SK-N-SH (cell line): Measurements from ENCODE around the gene MLLT10. TPM values are rescaled to one million over a fixed set of nuclear protein-coding genes. Genes with fewer than 3 reads are reported as not detected.
A peak's percentile ranks its signal among the peaks of the same experiment; 100 is the strongest.
"Not testable (repeated sequence)": the region's sequence is repeated elsewhere in the genome, so short reads cannot be mapped to it uniquely, and the experiment has no call there.

Source experiments
- CTCF ChIA-PET: fragments of 300-600, 350-600 bp; formaldehyde crosslinking; extraction: SDS; loops from one replicate; lab custom pipeline; 2021; lab: Yijun Ruan, JAX
- POLR2A ChIA-PET: fragments of 350-600 bp; sonication (Branson Sonifier 250); formaldehyde crosslinking; extraction: SDS; loops from one replicate; lab custom pipeline; 2020; ENCODE audit warnings: antibody characterized with exemption, inconsistent platforms; lab: Yijun Ruan, JAX
- DNase-seq: peaks from one replicate; pipeline ENCODE4 v3.0.0; 2012
- H2AFZ ChIP-seq: fragments of 200-600 bp; sonication (generic); 2 replicates; pipeline ENCODE4 v1.8.1; 2016; ENCODE audit warnings: antibody characterized with exemption, mild to moderate bottlenecking, low read depth
- H3F3A ChIP-seq: fragments of 200-600 bp; sonication (generic); replicated peaks from 2 replicates; pipeline ENCODE3; 2016; ENCODE audit warnings: antibody characterized with exemption, mild to moderate bottlenecking; ENCODE audit not compliant: insufficient read depth
- H3K27ac ChIP-seq, 2 experiments: fragments of 200-500 bp in 1 of 2; fragments of 200-600 bp in 1 of 2; sonication (Bioruptor generic) in 1 of 2; sonication (generic), shearing (Covaris generic) in 1 of 2; 2 replicates each; pipeline versions ENCODE4 v1.5.1 to v1.6.1; 2014 to 2016; ENCODE audit warnings: low read depth in 2 of 2, inconsistent platforms in 1 of 2, low read length in 1 of 2, mild to moderate bottlenecking in 1 of 2, mixed read lengths in 1 of 2
- H3K27me3 ChIP-seq: fragments of 200-600 bp; sonication (generic), shearing (Covaris generic); 2 replicates; pipeline ENCODE4 v1.6.1; 2016; ENCODE audit warnings: mixed run types; ENCODE audit not compliant: insufficient read depth
- H3K36me3 ChIP-seq, 2 experiments: fragments of 200-500 bp in 1 of 2; fragments of 200-600 bp in 1 of 2; sonication (Bioruptor generic) in 1 of 2; sonication (generic) in 1 of 2; replicated peaks in 1 of 2; 2 replicates each; pipeline versions ENCODE3 to v1.5.1; 2014 to 2016; ENCODE audit warnings: low read length in 1 of 2, mild to moderate bottlenecking in 1 of 2; ENCODE audit not compliant: insufficient read depth in 2 of 2, control insufficient read depth in 1 of 2
- H3K4me1 ChIP-seq, 2 experiments: fragments of 200-500 bp in 1 of 2; fragments of 200-600 bp in 1 of 2; sonication (Bioruptor generic) in 1 of 2; sonication (generic), shearing (Covaris generic) in 1 of 2; 2 replicates each; pipeline versions ENCODE4 v1.5.1 to v1.6.1; 2014 to 2016; ENCODE audit warnings: low read depth in 1 of 2, low read length in 1 of 2, mixed run types in 1 of 2; ENCODE audit not compliant: insufficient read depth in 2 of 2, control insufficient read depth in 1 of 2
- H3K4me2 ChIP-seq: fragments of 200-600 bp; sonication (generic), shearing (Covaris generic); 2 replicates; pipeline ENCODE4 v1.6.1; 2017; ENCODE audit warnings: mixed run types
- H3K4me3 ChIP-seq, 2 experiments: fragments of 200-500 bp in 1 of 2; fragments of 200-600 bp in 1 of 2; sonication (Bioruptor generic) in 1 of 2; sonication (generic), shearing (Covaris generic) in 1 of 2; 2 replicates each; pipeline versions ENCODE4 v1.5.1 to v1.8.1; 2014 to 2016; ENCODE audit warnings: low read depth in 2 of 2, inconsistent platforms in 1 of 2, low read length in 1 of 2, mild to moderate bottlenecking in 1 of 2, mixed read lengths in 1 of 2, moderate library complexity in 1 of 2
- H3K79me2 ChIP-seq: fragments of 200-600 bp; sonication (generic); 2 replicates; pipeline ENCODE4 v1.8.1; 2017; ENCODE audit warnings: mild to moderate bottlenecking; ENCODE audit not compliant: insufficient read depth
- H3K9ac ChIP-seq: fragments of 200-600 bp; sonication (generic); 2 replicates; pipeline ENCODE4 v1.6.1; 2017; ENCODE audit warnings: mixed run types
- H3K9me2 ChIP-seq: fragments of 200-600 bp; sonication (generic); 2 replicates; pipeline ENCODE4 v1.6.1; 2017; ENCODE audit warnings: mixed run types
- H3K9me3 ChIP-seq: fragments of 200-600 bp; sonication (generic); 2 replicates; pipeline ENCODE4 v1.6.1; 2017; ENCODE audit warnings: mixed run types, mild to moderate bottlenecking, moderate library complexity
- H4K20me1 ChIP-seq: fragments of 200-600 bp; sonication (generic); 2 replicates; pipeline ENCODE4 v1.6.1; 2017; ENCODE audit warnings: mild to moderate bottlenecking, mixed run types; ENCODE audit not compliant: insufficient read depth
- EP300 ChIP-seq, 2 experiments: IDR thresholded peaks; 2 replicates each; pipeline versions ENCODE4 v1.4.0 to v1.6.1; 2012; ENCODE audit warnings: borderline replicate concordance in 1 of 2, low read depth in 1 of 2, low read length in 1 of 2
- FOSL2 ChIP-seq: IDR thresholded peaks from 2 replicates; pipeline ENCODE4 v1.4.0; 2012; ENCODE audit warnings: low read depth, mild to moderate bottlenecking, moderate library complexity, borderline replicate concordance
- FOXJ3 ChIP-seq: sonication (generic); formaldehyde crosslinking; IDR thresholded peaks from 2 replicates; pipeline ENCODE4 v1.5.1; 2020; ENCODE audit warnings: mild to moderate bottlenecking, missing genetic modification reagents
- FOXM1 ChIP-seq: IDR thresholded peaks from 2 replicates; pipeline ENCODE4 v1.4.0; 2012; ENCODE audit warnings: low read depth, mild to moderate bottlenecking
- GABPA ChIP-seq: IDR thresholded peaks from 2 replicates; pipeline ENCODE4 v1.4.0; 2012; ENCODE audit warnings: low read depth, mild to moderate bottlenecking
- GATA2 ChIP-seq: sonication (generic); formaldehyde crosslinking; IDR thresholded peaks from 2 replicates; pipeline ENCODE4 v1.5.0; 2020; ENCODE audit warnings: mild to moderate bottlenecking, missing genetic modification reagents
- JUND ChIP-seq: IDR thresholded peaks from 2 replicates; pipeline ENCODE4 v1.4.0; 2012
- MEF2A ChIP-seq: IDR thresholded peaks from 2 replicates; pipeline ENCODE4 v1.4.0; 2012; ENCODE audit warnings: low read depth, borderline replicate concordance
- MXI1 ChIP-seq: IDR thresholded peaks from 2 replicates; pipeline ENCODE4 v1.6.1; 2012; ENCODE audit warnings: mild to moderate bottlenecking, low read depth, low read length, improper control_type of control experiment
- SIN3A ChIP-seq: IDR thresholded peaks from 2 replicates; pipeline ENCODE4 v1.6.1; 2012; ENCODE audit warnings: low read depth, mild to moderate bottlenecking, low read length, moderate library complexity, borderline replicate concordance
- SMC3 ChIP-seq: IDR thresholded peaks from 2 replicates; pipeline ENCODE4 v1.6.1; 2012; ENCODE audit warnings: low read depth, low read length, improper control_type of control experiment
- TAF1 ChIP-seq: IDR thresholded peaks from 2 replicates; pipeline ENCODE4 v1.6.1; 2012; ENCODE audit warnings: low read depth, mild to moderate bottlenecking, low read length, moderate library complexity, borderline replicate concordance
- TEAD4 ChIP-seq: IDR thresholded peaks from 2 replicates; pipeline ENCODE4 v1.4.0; 2012; ENCODE audit warnings: mild to moderate bottlenecking, borderline replicate concordance; ENCODE audit not compliant: insufficient read depth
- WGBS: methylation state at CpG from one replicate; pipeline ENCODE4 v1.1.6; 2017; ENCODE audit warnings: low lambda C conversion rate; 5-methylcytosine and 5-hydroxymethylcytosine counted together
- polyA plus RNA-seq, 3 experiments: library from polyadenylated mRNA; depleted of rRNA; stranded (reverse); fragments of >200 nt; gene quantifications; 2 replicates each; pipeline ENCODE4 v1.2.3, GENCODE V29; 2012
- TF ChIP-seq, protein P1 (sequence below): fragments of 150-350 bp; IDR thresholded peaks from 2 replicates; pipeline ENCODE4 v1.6.1; 2016; ENCODE audit warnings: mild to moderate bottlenecking, low read depth, low read length
- TF ChIP-seq, protein P2 (sequence below): IDR thresholded peaks from 2 replicates; pipeline ENCODE4 v1.4.0; 2012; ENCODE audit warnings: low read depth, borderline replicate concordance

Gene MLLT10
- polyA plus RNA-seq, 1 of the 3 experiments (the other 2 are of a cell fraction) = 26.0 TPM

DNA sequence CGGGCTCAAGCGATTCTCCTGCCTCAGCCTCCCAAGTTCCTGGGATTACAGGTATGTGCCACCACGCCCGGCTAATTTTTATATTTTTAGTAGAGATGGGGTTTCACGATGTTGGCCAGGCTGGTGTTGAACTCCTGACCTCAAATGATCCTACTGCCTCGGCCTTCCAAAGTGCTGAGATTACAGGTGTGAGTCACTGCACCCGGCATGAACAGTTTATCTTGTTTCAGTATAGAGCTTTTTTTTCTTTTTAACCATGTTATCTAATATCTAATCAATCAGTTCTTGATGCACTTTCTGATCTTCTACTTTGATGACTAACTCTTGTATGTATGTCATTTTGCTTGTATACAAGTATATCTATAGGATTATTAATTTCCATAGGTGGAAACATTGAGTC lies 54.1 kb downstream of the MLLT10 start:
- H3K27ac ChIP-seq, H2AFZ ChIP-seq, H4K20me1 ChIP-seq, H3K9me3 ChIP-seq, POLR2A ChIA-PET, H3F3A ChIP-seq, H3K4me3 ChIP-seq, H3K27me3 ChIP-seq, H3K9me2 ChIP-seq, H3K4me2 ChIP-seq, H3K9ac ChIP-seq, H3K4me1 ChIP-seq, DNase-seq: not testable (repeated sequence)
- CTCF ChIA-PET = interaction anchor here (0.6 kb wide), 1 partner anchor 971 kb away, joined by 3 read pairs; no protein-coding TSS in a partner anchor
- WGBS = 87% methylated on average over 7 of the region's 7 CpGs
- Histone ChIP-seq H3K36me3 (peaks cover 0 to 66% of the 10 kb centered on the region in 2 experiments), H3K79me2 (peaks cover 100% of the 10 kb centered on the region)
- TF ChIP-seq JUND = 0 out of 2 replicates have a peak, but pooled peaks have one; percentile 10

DNA sequence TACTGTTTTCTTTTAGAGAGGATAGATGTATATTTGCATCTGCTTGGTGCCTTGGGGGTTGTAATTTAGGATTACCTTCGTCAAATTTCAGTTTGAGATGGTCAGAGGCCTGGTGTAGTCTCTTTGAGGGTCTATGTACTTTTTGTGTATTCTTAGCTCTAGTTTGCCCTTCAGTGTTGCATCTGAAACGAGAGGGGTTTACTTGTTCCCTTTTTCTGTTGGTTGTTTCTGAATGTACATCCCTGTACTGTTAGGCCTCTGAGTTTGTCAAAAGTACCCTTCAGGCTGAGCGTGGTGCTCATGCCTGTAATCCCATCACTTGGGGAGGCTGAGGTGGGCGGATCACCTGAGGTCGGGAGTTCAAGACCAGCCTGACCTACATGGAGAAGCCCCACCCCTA lies 60.0 kb downstream of the MLLT10 start:
- WGBS = 94% methylated on average over 5 of the region's 5 CpGs

DNA sequence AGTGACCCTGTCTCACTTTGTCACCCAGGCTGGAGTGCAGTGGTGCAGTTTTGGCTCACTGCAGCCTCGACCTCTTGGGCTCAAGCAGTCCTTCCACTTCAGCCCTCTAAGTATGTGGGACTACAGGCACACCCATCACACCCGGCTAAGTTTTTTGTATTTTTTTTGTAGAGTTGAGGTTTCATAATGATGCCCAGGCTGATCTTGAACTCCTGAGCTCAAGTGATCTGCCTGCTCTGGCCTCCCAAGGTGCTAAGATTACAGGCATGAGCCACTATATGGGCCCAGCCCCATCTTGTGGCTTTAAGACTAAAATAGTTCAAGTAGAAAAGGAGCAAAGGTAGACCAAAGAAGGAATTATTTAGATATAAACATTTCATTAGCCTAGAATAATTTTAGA lies 65.5 kb downstream of the MLLT10 start:
- peaks cover 0 to 11% of the 10 kb centered on the region in 2 experiments for H3K36me3 ChIP-seq
- no peak for DNase-seq
- no peak overlapping the region for H3K4me3 ChIP-seq
- ChIA-PET CTCF (no interaction called here), POLR2A (no interaction called here)
- peaks cover 96% of the 10 kb centered on the region for H3K79me2 ChIP-seq
- no peaks in the 10 kb centered on the region for H3K9me2 ChIP-seq
- H3K4me1 ChIP-seq = no peaks in the 10 kb centered on the region; a peak in 1 of 4 replicates
- no peaks in the 10 kb centered on the region for H3K27me3 ChIP-seq
- H3F3A ChIP-seq = peaks cover 7% of the 10 kb centered on the region
- H2AFZ ChIP-seq = no peak overlapping the region
- WGBS = 100% methylated on average over 2 of the region's 2 CpGs
- no peak overlapping the region for H3K27ac ChIP-seq
- 0 out of 2 replicates have a peak, but pooled peaks cover 7% of the 10 kb centered on the region for H4K20me1 ChIP-seq
- no peaks in the 10 kb centered on the region for H3K9me3 ChIP-seq
- H3K4me2 ChIP-seq = no peak overlapping the region
- H3K9ac ChIP-seq = no peak overlapping the region
- TF ChIP-seq TAF1 (no peak), JUND (no peak), SMC3 (no peak), MXI1 (no peak), GABPA (no peak), EP300 (IDR thresholded peaks at IDR 0.05; ENCODE audit: borderline replicate concordance in 1 of 2, low read depth in 1 of 2, low read length in 1 of 2) (no peak), TEAD4 (no peak), MEF2A (no peak), GATA2 (no peak), FOSL2 (no peak), SIN3A (no peak)
- TF ChIP-seq, protein P1, sequence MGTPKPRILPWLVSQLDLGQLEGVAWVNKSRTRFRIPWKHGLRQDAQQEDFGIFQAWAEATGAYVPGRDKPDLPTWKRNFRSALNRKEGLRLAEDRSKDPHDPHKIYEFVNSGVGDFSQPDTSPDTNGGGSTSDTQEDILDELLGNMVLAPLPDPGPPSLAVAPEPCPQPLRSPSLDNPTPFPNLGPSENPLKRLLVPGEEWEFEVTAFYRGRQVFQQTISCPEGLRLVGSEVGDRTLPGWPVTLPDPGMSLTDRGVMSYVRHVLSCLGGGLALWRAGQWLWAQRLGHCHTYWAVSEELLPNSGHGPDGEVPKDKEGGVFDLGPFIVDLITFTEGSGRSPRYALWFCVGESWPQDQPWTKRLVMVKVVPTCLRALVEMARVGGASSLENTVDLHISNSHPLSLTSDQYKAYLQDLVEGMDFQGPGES = no peak
- TF ChIP-seq, protein P2, sequence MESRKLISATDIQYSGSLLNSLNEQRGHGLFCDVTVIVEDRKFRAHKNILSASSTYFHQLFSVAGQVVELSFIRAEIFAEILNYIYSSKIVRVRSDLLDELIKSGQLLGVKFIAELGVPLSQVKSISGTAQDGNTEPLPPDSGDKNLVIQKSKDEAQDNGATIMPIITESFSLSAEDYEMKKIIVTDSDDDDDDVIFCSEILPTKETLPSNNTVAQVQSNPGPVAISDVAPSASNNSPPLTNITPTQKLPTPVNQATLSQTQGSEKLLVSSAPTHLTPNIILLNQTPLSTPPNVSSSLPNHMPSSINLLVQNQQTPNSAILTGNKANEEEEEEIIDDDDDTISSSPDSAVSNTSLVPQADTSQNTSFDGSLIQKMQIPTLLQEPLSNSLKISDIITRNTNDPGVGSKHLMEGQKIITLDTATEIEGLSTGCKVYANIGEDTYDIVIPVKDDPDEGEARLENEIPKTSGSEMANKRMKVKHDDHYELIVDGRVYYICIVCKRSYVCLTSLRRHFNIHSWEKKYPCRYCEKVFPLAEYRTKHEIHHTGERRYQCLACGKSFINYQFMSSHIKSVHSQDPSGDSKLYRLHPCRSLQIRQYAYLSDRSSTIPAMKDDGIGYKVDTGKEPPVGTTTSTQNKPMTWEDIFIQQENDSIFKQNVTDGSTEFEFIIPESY = no peak

More for the DNA sequence above, 60.0 kb downstream of the MLLT10 start:
- Histone ChIP-seq H3K9me2 (no peaks in the 10 kb centered on the region), H3K9me3 (no peaks in the 10 kb centered on the region), H3K4me1 (no peaks in the 10 kb centered on the region), H3K9ac (no peak overlapping the region), H2AFZ (no peak overlapping the region), H3K36me3 (peaks cover 0 to 39% of the 10 kb centered on the region in 2 experiments), H3K27ac (no peak overlapping the region), H4K20me1 (peaks cover 6% of the 10 kb centered on the region), H3K79me2 (peaks cover 96% of the 10 kb centered on the region)
- POLR2A ChIA-PET = no interaction called here
- DNase-seq = no peak
- TF ChIP-seq FOXJ3 (CRISPR knock-in tag) (no peak), FOXM1 (no peak), JUND (no peak), EP300 (IDR thresholded peaks at IDR 0.05; ENCODE audit: borderline replicate concordance in 1 of 2, low read depth in 1 of 2, low read length in 1 of 2) (no peak)
- TF ChIP-seq, protein P1 = no peak
- TF ChIP-seq, all 33 proteins: peak for 0
- H3K27me3 ChIP-seq = no peaks in the 10 kb centered on the region
- CTCF ChIA-PET = interaction anchor here (0.6 to 1.0 kb wide), 2 partner anchors 34 to 79 kb away, joined by 3 read pairs; no protein-coding TSS in a partner anchor
- H3F3A ChIP-seq = peaks cover 5% of the 10 kb centered on the region
- H3K4me3 ChIP-seq = no peak overlapping the region
- no peak overlapping the region for H3K4me2 ChIP-seq
